Stromal cell of bone marrow (primary cell): ENCODE results near the gene AGBL4.
A peak's percentile ranks its signal among the peaks of the same experiment; 100 is the strongest.

Experiments
- DNase-seq: peaks from one replicate; pipeline ENCODE4 v3.0.0-alpha.2; 2012; ENCODE audit warnings: low read depth

Gene AGBL4

DNA sequence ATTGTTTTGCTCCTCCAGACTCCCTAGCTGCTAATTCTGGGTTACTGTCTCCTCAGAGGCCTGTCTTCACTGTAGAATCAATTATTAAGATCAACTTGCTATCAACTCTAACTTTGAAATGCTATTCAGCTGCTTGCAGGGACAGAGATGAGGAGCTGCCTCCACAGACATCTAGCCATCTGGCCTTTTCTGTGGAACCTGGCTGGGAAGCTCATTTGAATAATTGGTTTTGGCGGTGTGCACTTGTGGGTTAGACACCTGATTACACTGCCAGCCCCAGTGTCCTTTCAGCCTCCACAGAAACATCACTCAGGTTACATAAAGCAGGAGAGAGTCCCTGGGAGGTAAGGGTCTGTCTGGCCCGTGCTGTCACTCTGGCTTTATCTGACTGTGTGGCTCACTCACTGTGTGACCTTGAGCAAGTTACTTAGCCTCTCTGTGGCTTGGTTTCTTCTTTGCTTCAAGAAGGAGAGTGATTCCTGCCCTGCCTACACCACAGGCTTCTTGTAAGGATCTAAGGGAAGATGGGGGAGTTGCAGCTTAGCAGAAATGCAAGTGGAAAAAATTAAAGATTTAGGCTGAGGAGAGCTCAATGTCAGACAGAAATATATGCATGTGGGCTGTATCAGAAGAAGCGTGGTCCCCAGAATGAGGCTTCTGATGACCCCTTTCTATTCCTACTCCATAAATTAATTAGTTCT lies 1378.7 kb downstream of the AGBL4 start:
- no peak for DNase-seq

- no peak for DNase-seq
Observed at GRCh38 chr1:48644190-48644900, 1379.4 kb downstream of the AGBL4 start.

DNA sequence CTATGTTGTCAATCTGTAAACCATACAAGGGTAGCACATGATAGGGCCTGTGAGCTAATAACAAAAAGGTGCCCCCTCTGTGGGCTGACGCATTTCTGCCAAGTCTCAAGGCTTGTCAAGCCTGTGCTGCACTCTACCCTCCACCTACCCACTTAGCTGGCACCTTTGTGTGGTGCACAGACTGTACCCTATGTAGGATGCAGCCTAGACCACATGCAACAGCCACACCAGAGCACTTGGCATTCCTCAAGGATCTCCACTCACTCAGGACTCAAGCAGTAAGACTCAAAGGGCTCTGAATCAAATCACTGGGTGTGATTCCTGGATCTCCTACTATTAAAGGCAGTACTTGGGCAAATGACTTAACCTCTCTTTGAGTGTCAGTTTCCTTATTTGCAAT lies 1380.6 kb downstream of the AGBL4 start:
- no peak for DNase-seq

DNA sequence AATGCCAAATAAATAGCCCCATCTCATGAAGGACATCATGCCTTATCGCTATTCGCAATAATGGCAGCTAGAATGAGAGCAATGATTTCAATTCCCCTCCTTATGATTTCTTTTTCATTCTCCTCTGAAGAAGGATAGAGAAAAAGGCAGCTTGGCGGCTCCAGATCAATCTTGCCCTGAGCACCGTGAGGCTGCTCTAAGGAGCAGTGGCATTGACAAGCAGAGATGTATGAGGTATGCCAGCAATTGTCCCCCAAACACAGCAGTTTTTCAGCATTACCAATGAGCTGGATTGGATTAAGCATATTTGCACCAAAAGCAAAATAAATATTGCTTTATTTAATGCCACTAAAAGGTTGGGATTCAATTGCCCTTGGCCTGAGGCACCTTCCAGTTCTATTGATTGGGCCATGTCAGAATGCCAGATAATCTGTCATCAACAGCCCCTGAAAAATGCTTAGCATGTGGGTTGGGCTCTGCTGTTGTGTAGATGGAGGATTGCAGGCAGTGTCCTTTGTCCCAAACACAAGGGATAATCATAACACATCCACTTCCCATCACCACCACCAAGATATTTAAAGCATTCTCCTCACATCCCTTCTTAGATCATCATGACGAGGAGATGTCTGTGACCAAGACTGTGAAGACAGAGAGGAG lies 1382.8 kb downstream of the AGBL4 start:
- DNase-seq, result no peak

DNA sequence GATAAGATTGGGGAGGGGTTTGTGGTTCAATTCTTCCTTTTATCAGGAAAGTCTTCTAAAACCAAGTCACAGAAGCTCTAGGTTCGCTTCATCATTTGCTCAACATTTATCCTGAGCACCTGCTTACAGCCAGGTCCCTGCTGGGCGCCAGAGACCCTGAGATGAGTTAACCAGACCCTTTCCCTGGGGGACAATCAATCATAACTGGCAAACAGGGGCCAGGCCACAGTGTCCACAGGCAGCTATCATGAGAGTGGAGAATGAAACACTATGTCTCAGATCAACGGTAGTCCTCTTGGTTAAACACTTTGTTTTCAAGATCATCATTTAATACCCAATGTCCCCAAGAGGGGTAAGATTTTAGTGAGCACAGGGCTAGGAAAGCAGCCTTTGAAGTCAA lies 1393.9 kb downstream of the AGBL4 start:
- DNase-seq, result no peak

DNA sequence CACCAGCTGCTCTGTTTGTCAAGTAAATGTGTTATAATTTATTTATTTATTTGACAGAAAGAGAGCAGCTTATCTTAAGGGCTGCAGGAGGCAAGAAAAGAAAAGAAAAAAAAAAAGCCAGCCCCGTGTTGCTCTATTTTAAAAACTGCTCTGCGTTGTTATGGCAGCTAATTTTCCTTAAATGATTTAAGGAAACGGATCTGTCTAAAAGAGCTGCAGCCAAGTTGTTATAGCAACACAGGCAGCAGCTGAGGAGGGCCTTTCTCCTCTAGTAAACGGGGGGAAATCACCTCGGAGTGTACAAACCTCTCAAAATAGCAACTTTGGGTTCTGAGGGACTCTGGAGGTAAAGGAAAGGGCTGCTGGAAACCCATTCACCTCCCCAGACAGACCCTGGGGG lies 1396.3 kb downstream of the AGBL4 start:
- DNase-seq, result no peak

DNA sequence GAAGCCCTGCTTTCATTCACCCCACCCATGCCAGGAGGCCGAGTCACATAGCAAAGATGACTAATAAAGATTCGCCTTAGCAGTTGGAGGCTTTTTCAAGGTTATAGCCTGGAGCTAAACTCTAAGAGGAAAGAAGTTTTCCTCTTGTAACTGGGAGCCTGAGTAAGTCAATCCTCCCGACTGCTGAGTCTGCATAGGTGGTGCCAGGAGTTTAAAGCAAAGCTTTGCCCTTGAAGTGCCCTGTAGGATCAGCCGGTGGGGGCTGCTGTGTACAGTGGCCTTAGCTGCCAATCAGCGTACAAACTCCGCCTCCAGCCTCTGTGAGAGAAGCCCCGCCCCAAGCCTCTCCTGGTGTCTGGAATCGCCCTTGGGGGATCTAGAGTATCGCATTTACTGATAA lies 1404.2 kb downstream of the AGBL4 start:
- peak; percentile 22 for DNase-seq

DNA sequence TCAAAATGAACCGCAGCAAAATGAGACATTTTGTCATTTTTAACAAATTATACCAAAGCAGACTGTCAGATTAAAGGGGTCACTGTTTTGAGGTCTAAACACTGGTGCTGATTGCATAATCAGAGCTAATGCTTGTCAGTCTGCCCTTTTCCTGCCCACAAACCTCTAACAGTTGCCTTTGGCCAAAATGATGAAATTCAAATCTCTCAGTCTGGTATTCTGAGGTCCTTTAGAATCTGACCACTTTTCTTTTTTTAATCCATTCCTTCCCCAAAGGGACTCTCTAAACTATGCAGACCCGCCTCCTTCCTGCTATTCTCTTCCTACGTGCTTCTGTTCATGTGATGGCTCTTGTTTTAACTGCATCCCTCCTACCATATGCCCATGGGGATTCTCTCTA lies 1406.5 kb downstream of the AGBL4 start:
- DNase-seq, result peak; percentile 64

- DNase-seq, result no peak
Observed at GRCh38 chr1:48616710-48617109, 1407.0 kb downstream of the AGBL4 start.

GRCh38 chr1:48611841-48612240 lies 1411.9 kb downstream of the AGBL4 start:
- no peak for DNase-seq

GRCh38 chr1:48610628-48611542 lies 1412.9 kb downstream of the AGBL4 start:
- no peak for DNase-seq

DNA sequence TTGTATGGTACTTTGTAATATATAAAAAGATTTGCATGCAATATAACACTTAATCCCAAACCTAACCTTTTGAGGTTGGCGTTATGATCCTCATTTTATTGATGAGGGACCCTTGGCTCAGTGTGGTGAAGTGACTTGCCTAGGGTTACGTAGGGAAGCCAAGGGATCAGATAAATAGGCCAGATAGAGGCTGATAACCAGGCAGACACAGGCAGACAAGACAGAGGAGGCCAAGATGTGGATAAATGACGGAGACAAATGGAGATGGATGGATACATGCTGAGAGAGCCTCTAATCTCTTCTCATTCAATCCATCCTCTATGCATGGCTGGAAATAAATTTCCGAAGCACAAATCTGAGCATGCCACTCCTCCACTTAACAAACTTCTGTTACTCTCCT lies 1414.9 kb downstream of the AGBL4 start:
- DNase-seq, result no peak

- DNase-seq, result no peak
Observed at GRCh38 chr1:48603222-48603621, 1420.5 kb downstream of the AGBL4 start.

DNA sequence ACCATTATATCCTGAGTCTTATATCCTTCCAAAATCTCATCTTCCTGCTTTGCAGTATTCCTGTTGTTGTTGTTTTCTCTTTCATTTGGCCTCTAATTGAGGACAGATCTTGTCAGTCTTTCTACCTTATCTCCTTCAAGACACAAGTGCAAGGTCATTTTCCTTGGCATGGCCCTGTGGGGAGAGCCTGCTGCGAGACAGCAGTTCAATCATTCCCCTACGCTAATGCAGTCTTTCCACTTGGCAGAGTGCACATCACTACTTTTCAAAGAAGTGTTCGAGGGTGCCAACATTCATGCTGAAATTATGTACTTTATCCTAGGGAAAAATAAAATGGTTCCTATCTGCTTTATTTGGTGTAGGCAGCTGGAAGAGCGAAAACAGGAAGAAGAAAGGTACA lies 1421.4 kb downstream of the AGBL4 start:
- DNase-seq, result no peak

GRCh38 chr1:48600182-48600581 lies 1423.6 kb downstream of the AGBL4 start:
- no peak for DNase-seq

DNA sequence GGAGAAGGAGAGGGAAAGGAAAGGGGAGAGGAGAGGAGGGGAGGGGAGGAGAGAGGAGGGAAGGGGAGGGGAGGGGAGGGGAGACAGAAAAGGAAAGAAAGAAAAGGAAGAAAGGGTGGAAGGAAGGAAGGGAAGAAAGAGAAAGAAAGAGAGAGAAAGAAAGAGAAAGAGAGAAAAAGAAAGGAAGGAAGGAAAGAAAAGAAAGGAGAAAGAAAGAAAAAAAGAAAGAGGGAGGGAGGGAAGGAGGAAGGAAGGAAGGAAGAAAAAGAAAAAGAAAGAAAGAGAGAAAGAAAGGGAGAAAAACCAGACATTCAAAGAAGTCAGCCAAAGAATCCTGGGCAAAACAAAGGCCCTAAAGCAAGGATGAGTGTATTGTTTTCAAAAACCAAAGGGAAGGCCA lies 1426.1 kb downstream of the AGBL4 start:
- no peak for DNase-seq

DNA sequence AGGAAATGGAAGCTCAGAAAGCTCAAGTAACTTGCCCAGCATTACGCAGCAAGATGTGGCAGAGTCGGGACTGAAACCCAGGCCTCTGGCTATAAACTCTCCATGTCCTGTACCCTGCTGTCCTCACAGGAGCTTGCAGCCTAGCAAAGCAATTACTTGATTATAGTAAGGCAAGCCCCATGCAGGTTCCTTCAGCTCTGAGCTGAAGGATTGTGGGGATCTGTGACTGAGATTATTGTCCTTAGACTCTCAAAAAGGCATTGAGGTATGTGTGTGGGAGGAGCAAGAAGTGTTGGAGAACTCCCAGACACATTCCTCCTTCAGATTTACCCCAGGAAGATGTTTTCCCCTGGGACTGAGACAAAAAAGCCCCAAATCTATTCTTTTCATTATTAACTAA lies 1427.7 kb downstream of the AGBL4 start:
- no peak for DNase-seq

- DNase-seq, result no peak
Observed at GRCh38 chr1:48595613-48596012, 1428.1 kb downstream of the AGBL4 start.

DNA sequence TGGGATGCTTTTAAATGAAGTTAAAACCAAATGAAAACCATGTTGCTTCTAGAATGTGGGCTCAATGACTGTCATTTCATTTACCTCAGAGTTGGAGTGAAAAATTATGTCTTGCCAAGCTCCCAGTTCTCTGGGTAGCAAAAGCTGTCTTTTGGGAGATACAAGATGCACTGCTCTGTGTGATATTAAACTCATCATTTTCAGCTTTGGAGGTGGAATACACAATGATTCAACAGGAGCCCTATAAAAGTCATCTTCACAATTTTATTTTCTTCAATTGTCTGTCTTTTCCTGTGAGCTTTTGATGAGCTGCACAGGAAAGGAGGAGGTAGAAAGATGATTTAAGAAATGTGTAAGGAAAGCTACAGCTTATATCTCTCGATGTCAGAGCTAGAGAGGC lies 1431.4 kb downstream of the AGBL4 start:
- DNase-seq, result no peak

DNA sequence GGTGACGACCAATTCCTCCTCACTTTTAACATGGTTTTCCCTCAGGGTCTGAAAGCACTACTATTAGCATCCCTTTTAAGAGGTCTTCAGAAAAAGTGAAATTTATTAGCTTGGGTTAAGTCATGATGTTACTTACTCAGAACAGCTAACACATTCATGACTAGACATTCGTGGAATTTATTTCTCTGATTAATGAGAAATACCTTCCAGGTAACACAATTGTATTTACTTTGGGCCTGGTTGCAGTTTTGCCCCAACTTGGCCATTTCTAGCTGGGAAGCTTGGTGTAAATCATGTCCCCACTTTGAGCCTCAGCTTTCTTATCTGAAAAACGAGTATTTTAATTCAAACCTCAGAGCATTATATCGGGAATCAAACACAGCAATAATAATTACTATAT lies 1432.6 kb downstream of the AGBL4 start:
- no peak for DNase-seq

- no peak for DNase-seq
Observed at GRCh38 chr1:48588061-48588460, 1435.7 kb downstream of the AGBL4 start.

GRCh38 chr1:48582408-48582807 lies 1441.3 kb downstream of the AGBL4 start:
- no peak for DNase-seq
